Effector CD4-positive, alpha-beta T cell (primary cell): ENCODE data around the gene NBAS.
A peak's percentile ranks its signal among the peaks of the same experiment; 100 is the strongest.

Source experiments
- DNase-seq: peaks from one replicate; pipeline ENCODE4 v3.0.0-alpha.2; 2020

Gene NBAS

GRCh38 chr2:15588329-15588919 is 27.3 kb upstream of the NBAS start:
- DNase-seq = no peak

- DNase-seq = no peak
Observed at GRCh38 chr2:15584767-15585469, 23.8 kb upstream of the NBAS start.

- DNase-seq = no peak
Observed at GRCh38 chr2:15584316-15584715, 23.2 kb upstream of the NBAS start.

GRCh38 chr2:15583826-15584225 is 22.7 kb upstream of the NBAS start:
- DNase-seq = no peak

GRCh38 chr2:15582710-15583357 is 21.7 kb upstream of the NBAS start:
- no peak for DNase-seq

GRCh38 chr2:15580451-15580850 is 19.3 kb upstream of the NBAS start:
- DNase-seq = no peak

- no peak for DNase-seq
Observed at GRCh38 chr2:15579641-15580040, 18.5 kb upstream of the NBAS start.

- DNase-seq = peak; percentile 88
Observed at GRCh38 chr2:15577071-15577735, 16.1 kb upstream of the NBAS start.

GRCh38 chr2:15571729-15572128 is 10.6 kb upstream of the NBAS start:
- DNase-seq = no peak

- DNase-seq = no peak
Observed at GRCh38 chr2:15570104-15570503, 9.0 kb upstream of the NBAS start.

- DNase-seq = no peak
Observed at GRCh38 chr2:15568874-15569273, 7.7 kb upstream of the NBAS start.

GRCh38 chr2:15566912-15567311 is 5.8 kb upstream of the NBAS start:
- no peak for DNase-seq

- no peak for DNase-seq
Observed at GRCh38 chr2:15565994-15566671, 5.0 kb upstream of the NBAS start.

GRCh38 chr2:15565392-15565791 is 4.3 kb upstream of the NBAS start:
- DNase-seq = no peak

- no peak for DNase-seq
Observed at GRCh38 chr2:15563227-15564100, 2.3 kb upstream of the NBAS start.

GRCh38 chr2:15562354-15563031 is 1.4 kb upstream of the NBAS start:
- no peak for DNase-seq

- DNase-seq = no peak
Observed at GRCh38 chr2:15561574-15562344, 625 bp upstream of the NBAS start.

GRCh38 chr2:15560140-15560987 is 770 bp downstream of the NBAS start:
- no peak for DNase-seq

GRCh38 chr2:15559379-15560139 is 1.6 kb downstream of the NBAS start:
- DNase-seq = no peak
